CD14-positive monocyte (primary cell): ENCODE results near the gene CCDC38. TPM values are rescaled to one million over a fixed set of nuclear protein-coding genes. Genes with fewer than 3 reads are reported as not detected.

Experiments used
- DNase-seq, 3 donors: peaks; one replicate each; pipeline ENCODE4 v3.0.0-alpha.2; 2011 to 2022
- H2AFZ ChIP-seq: 2 replicates; pipeline ENCODE4 v1.6.0; 2012; ENCODE audit warnings: mild to moderate bottlenecking, low read depth, low read length, inconsistent platforms; ENCODE audit not compliant: insufficient read depth, poor library complexity, severe bottlenecking
- H3K27ac ChIP-seq, 2 donors: 1 replicate in 1 of 2; 2 replicates in 1 of 2; pipeline ENCODE4 v1.5.1; 2012 to 2013; ENCODE audit warnings: low read length in 2 of 2, control low read depth in 1 of 2, inconsistent platforms in 1 of 2, low read depth in 1 of 2, mild to moderate bottlenecking in 1 of 2
- H3K27me3 ChIP-seq, 2 donors: one replicate each; pipeline versions ENCODE4 v1.6.0 to v1.6.1; 2011 to 2013; ENCODE audit warnings: low read length in 2 of 2; ENCODE audit not compliant: control insufficient read depth in 2 of 2, insufficient read depth in 2 of 2
- H3K36me3 ChIP-seq, 2 donors: replicated peaks in 1 of 2; 1 replicate in 1 of 2; 2 replicates in 1 of 2; pipeline versions ENCODE4 v1.5.1 to v1.6.1; 2012 to 2013; ENCODE audit warnings: low read length in 2 of 2, control low read depth in 1 of 2, inconsistent platforms in 1 of 2, mild to moderate bottlenecking in 1 of 2; ENCODE audit not compliant: insufficient read depth in 2 of 2, control insufficient read depth in 1 of 2
- H3K4me1 ChIP-seq, 2 donors: 1 replicate in 1 of 2; 2 replicates in 1 of 2; pipeline versions ENCODE4 v1.5.1 to v1.6.1; 2012 to 2013; ENCODE audit warnings: low read length in 2 of 2, control low read depth in 1 of 2, inconsistent platforms in 1 of 2, mild to moderate bottlenecking in 1 of 2, moderate library complexity in 1 of 2; ENCODE audit not compliant: insufficient read depth in 2 of 2, control insufficient read depth in 1 of 2
- H3K4me2 ChIP-seq: replicated peaks from 2 replicates; pipeline ENCODE3; 2012; ENCODE audit warnings: low read length, moderate library complexity, mild to moderate bottlenecking; ENCODE audit not compliant: poor library complexity, severe bottlenecking; ENCODE audit errors: extremely low read depth
- H3K4me3 ChIP-seq, 3 experiments: fragments of 200-600 bp in 1 of 3; sonication (generic) in 1 of 3; replicated peaks in 1 of 3; 1 replicate in 2 of 3; 2 replicates in 1 of 3; pipeline ENCODE4 v1.5.1; 2011 to 2013; ENCODE audit warnings: low read length in 3 of 3, mild to moderate bottlenecking in 3 of 3, control low read depth in 2 of 3, low read depth in 2 of 3, inconsistent platforms in 1 of 3, moderate library complexity in 1 of 3
- H3K79me2 ChIP-seq: 2 replicates; pipeline ENCODE4 v1.6.0; 2012; ENCODE audit warnings: mild to moderate bottlenecking, control low read depth, inconsistent platforms, low read length, moderate library complexity; ENCODE audit not compliant: insufficient read depth
- H3K9ac ChIP-seq: 2 replicates; pipeline ENCODE4 v1.6.0; 2017; ENCODE audit warnings: low read length, mild to moderate bottlenecking; ENCODE audit not compliant: insufficient read depth, poor library complexity, severe bottlenecking
- H3K9me3 ChIP-seq, 2 donors: replicated peaks in 1 of 2; 1 replicate in 1 of 2; 2 replicates in 1 of 2; pipeline versions ENCODE4 v1.5.1 to v1.6.1; 2012 to 2013; ENCODE audit warnings: low read length in 2 of 2, control low read depth in 1 of 2; ENCODE audit not compliant: control insufficient read depth in 1 of 2, insufficient read depth in 1 of 2
- H4K20me1 ChIP-seq: 2 replicates; pipeline ENCODE4 v1.6.0; 2012; ENCODE audit warnings: mild to moderate bottlenecking, low read length, control low read depth, moderate library complexity; ENCODE audit not compliant: insufficient read depth
- H3K27ac Mint-ChIP-seq, 7 donors: one replicate each; pipeline ENCODE4 v1.8.0; 2020; ENCODE audit warnings: mild to moderate bottlenecking in 7 of 7, mixed read lengths in 7 of 7, moderate library complexity in 6 of 7, inconsistent platforms in 2 of 7
- H3K27me3 Mint-ChIP-seq, 3 donors: one replicate each; pipeline ENCODE4 v1.8.0; 2021 to 2022; ENCODE audit warnings: low read depth in 3 of 3, mild to moderate bottlenecking in 3 of 3, mixed read lengths in 3 of 3, moderate library complexity in 3 of 3, inconsistent platforms in 1 of 3
- H3K36me3 Mint-ChIP-seq, 2 donors: one replicate each; pipeline ENCODE4 v1.8.0; 2020; ENCODE audit warnings: mixed read lengths in 2 of 2, inconsistent platforms in 1 of 2, mild to moderate bottlenecking in 1 of 2
- H3K4me1 Mint-ChIP-seq: one replicate; pipeline ENCODE4 v1.8.0; 2020; ENCODE audit warnings: mild to moderate bottlenecking, mixed read lengths
- H3K4me3 Mint-ChIP-seq, 2 donors: one replicate each; pipeline ENCODE4 v1.8.0; 2020; ENCODE audit warnings: mild to moderate bottlenecking in 2 of 2, mixed read lengths in 2 of 2, moderate library complexity in 1 of 2
- H3K9me3 Mint-ChIP-seq, 7 donors: one replicate each; pipeline ENCODE4 v1.8.0; 2020 to 2022; ENCODE audit warnings: mixed read lengths in 7 of 7, mild to moderate bottlenecking in 6 of 7, moderate library complexity in 6 of 7, inconsistent platforms in 2 of 7
- CTCF ChIP-seq: fragments of 200-600 bp; IDR thresholded peaks from one replicate; pipeline ENCODE4 v1.8.0; 2022; ENCODE audit warnings: antibody characterized with exemption, mild to moderate bottlenecking
- WGBS: methylation state at CpG from one replicate; pipeline ENCODE4 v1.1.5; 2013; ENCODE audit warnings: missing lambda C conversion rate; ENCODE audit not compliant: insufficient coverage; 5-methylcytosine and 5-hydroxymethylcytosine counted together
- intact Hi-C, 2 donors: fragments of 100-400 bp; cut with micrococcal nuclease; formaldehyde crosslinking; loops; one replicate each; pipeline versions ENCODE4 v1.15.0 to v1.15.1; 2023
- polyA plus RNA-seq, 3 donors: library from polyadenylated mRNA; depleted of rRNA in 1 of 3; unstranded in 2 of 3; stranded (reverse) in 1 of 3; fragments of 300-500 nt in 2 of 3; fragments of >200 nt in 1 of 3; fragmentation: Illumina TruSeq in 2 of 3; gene quantifications; 1 replicate in 2 of 3; 2 replicates in 1 of 3; pipeline ENCODE4 v1.2.3, GENCODE V29; 2012 to 2021

CCDC38 gene
- polyA plus RNA-seq, 3 donors: not detected

GRCh38 chr12:95960241-95960640 is 17.8 kb upstream of the CCDC38 start:
- no peaks in the 10 kb centered on the region for H3K36me3 Mint-ChIP-seq
- TF ChIP-seq CTCF: no peak
- peaks cover 6 to 9% of the 10 kb centered on the region in 2 donors for H3K4me1 ChIP-seq
- H3K4me3 ChIP-seq: no peak overlapping the region
- 80% methylated on average over 1 of the region's 5 CpGs for WGBS
- H3K4me1 Mint-ChIP-seq: peaks cover 19% of the 10 kb centered on the region
- no peaks in the 10 kb centered on the region for H3K36me3 ChIP-seq
- H3K9ac ChIP-seq: no peak overlapping the region
- intact Hi-C loops: no loop called here
- H2AFZ ChIP-seq: no peak overlapping the region
- no peak overlapping the region for H3K27ac Mint-ChIP-seq
- no peak for DNase-seq
- H3K27me3 Mint-ChIP-seq: peaks cover 0 to 1% (median 0%) of the 10 kb centered on the region in 3 donors
- H3K9me3 ChIP-seq: no peaks in the 10 kb centered on the region
- no peaks in the 10 kb centered on the region for H3K79me2 ChIP-seq
- no peaks in the 10 kb centered on the region for H3K27me3 ChIP-seq
- H4K20me1 ChIP-seq: no peaks in the 10 kb centered on the region
- no peaks in the 10 kb centered on the region for H3K9me3 Mint-ChIP-seq
- no peak overlapping the region for H3K27ac ChIP-seq
- H3K4me2 ChIP-seq: no peak overlapping the region
- no peak overlapping the region for H3K4me3 Mint-ChIP-seq

- Histone ChIP-seq H3K36me3 (no peaks in the 10 kb centered on the region), H2AFZ (no peak overlapping the region), H3K4me1 (no peaks in the 10 kb centered on the region), H3K27me3 (no peaks in the 10 kb centered on the region), H3K9me3 (no peaks in the 10 kb centered on the region), H3K27ac (no peak overlapping the region), H4K20me1 (no peaks in the 10 kb centered on the region), H3K4me2 (no peak overlapping the region), H3K9ac (no peak overlapping the region), H3K79me2 (no peaks in the 10 kb centered on the region), H3K4me3 (no peak overlapping the region)
- no peaks in the 10 kb centered on the region for H3K36me3 Mint-ChIP-seq
- intact Hi-C loops: no loop called here
- H3K27ac Mint-ChIP-seq: no peak overlapping the region
- no peak overlapping the region for H3K4me3 Mint-ChIP-seq
- TF ChIP-seq CTCF: no peak
- peaks cover 8% of the 10 kb centered on the region for H3K4me1 Mint-ChIP-seq
- DNase-seq: no peak
- no peaks in the 10 kb centered on the region for H3K9me3 Mint-ChIP-seq
- 83% methylated on average over 1 of the region's 1 CpG for WGBS
- H3K27me3 Mint-ChIP-seq: peaks cover 0 to 1% (median 0%) of the 10 kb centered on the region in 3 donors
Observed at GRCh38 chr12:95959107-95959506, 16.7 kb upstream of the CCDC38 start.
